Thoracic aorta (tissue), 2 donors: ENCODE measurements around the gene UBE2R2. TPM values are rescaled to one million over a fixed set of nuclear protein-coding genes. Genes with fewer than 3 reads are reported as not detected.
"Not testable (repeated sequence)": the region's sequence is repeated elsewhere in the genome, so short reads cannot be mapped to it uniquely, and the experiment has no call there.

Source experiments
- ATAC-seq: fragments of 150-250 bp; one replicate; pipeline ENCODE4 v1.8.0; 2017; ENCODE audit warnings: low read depth; ENCODE audit not compliant: insufficient number of reproducible peaks, low FRiP score
- DNase-seq: peaks from one replicate; pipeline ENCODE4 v3.0.0-alpha.2; 2020; ENCODE audit warnings: low spot score
- H3K27ac ChIP-seq, 2 donors: fragments of 200-600 bp; sonication (generic); 1 replicate in 1 of 2; 2 replicates in 1 of 2; pipeline ENCODE4 v1.5.1; 2016; ENCODE audit warnings: mild to moderate bottlenecking in 2 of 2, moderate library complexity in 2 of 2
- H3K27me3 ChIP-seq: fragments of 200-600 bp; sonication (generic); replicated peaks from 2 replicates; pipeline ENCODE4 v1.6.0; 2016; ENCODE audit warnings: mild to moderate bottlenecking; ENCODE audit not compliant: insufficient read depth
- H3K36me3 ChIP-seq: fragments of 200-600 bp; sonication (generic); one replicate; pipeline ENCODE4 v1.5.1; 2016
- H3K4me1 ChIP-seq, 2 donors: fragments of 200-600 bp; sonication (generic); 1 replicate in 1 of 2; 2 replicates in 1 of 2; pipeline versions ENCODE4 v1.5.1 to v1.6.0; 2016; ENCODE audit warnings: low read depth in 2 of 2, mild to moderate bottlenecking in 1 of 2; ENCODE audit not compliant: control insufficient read depth in 1 of 2
- H3K4me3 ChIP-seq: fragments of 200-600 bp; sonication (generic); 2 replicates; pipeline ENCODE4 v1.5.1; 2016; ENCODE audit warnings: mild to moderate bottlenecking
- H3K9me3 ChIP-seq: fragments of 200-600 bp; sonication (generic); 2 replicates; pipeline ENCODE4 v1.5.1; 2016
- CTCF ChIP-seq: fragments of 200-600 bp; sonication (generic); IDR thresholded peaks from one replicate; pipeline ENCODE4 v1.5.1; 2019; ENCODE audit warnings: antibody characterized with exemption
- total RNA-seq, 2 donors: library from RNA; depleted of rRNA; stranded (reverse); fragments of >200 nt; gene quantifications; one replicate each; pipeline versions ENCODE4 v1.1.0 to v1.2.3, GENCODE V29; 2016

The UBE2R2 gene
- total RNA-seq, 2 donors from 2014 or later = 21.3 to 32.5 TPM

GRCh38 chr9:33835625-33836260 lies 18.8 kb downstream of the UBE2R2 start:
- no peak for TF ChIP-seq CTCF
- H3K9me3 ChIP-seq = no peaks in the 10 kb centered on the region
- ATAC-seq = no peak
- no peak overlapping the region for H3K4me3 ChIP-seq
- H3K27ac ChIP-seq = peak overlapping the region; percentile 48 to 64
- no peaks in the 10 kb centered on the region for H3K36me3 ChIP-seq
- peaks cover 11 to 34% of the 10 kb centered on the region in 2 donors for H3K4me1 ChIP-seq
- DNase-seq = no peak
- no peaks in the 10 kb centered on the region for H3K27me3 ChIP-seq

GRCh38 chr9:33836261-33836660 lies 19.3 kb downstream of the UBE2R2 start:
- ATAC-seq (peak; percentile 95), DNase-seq (peak; percentile 17)
- H3K36me3 ChIP-seq, H3K4me3 ChIP-seq, H3K9me3 ChIP-seq, H3K27me3 ChIP-seq: not testable (repeated sequence)
- Histone ChIP-seq H3K4me1 (peaks cover 11 to 39% of the 10 kb centered on the region in 2 donors), H3K27ac (peak overlapping the region; percentile 48 to 64)

- no peak for ATAC-seq
- H3K27ac ChIP-seq = no peak overlapping the region
- H3K4me1 ChIP-seq = peaks cover 11 to 46% of the 10 kb centered on the region in 2 donors
Measured at GRCh38 chr9:33837138-33837537, 20.2 kb downstream of the UBE2R2 start.

GRCh38 chr9:33840381-33840780 lies 23.4 kb downstream of the UBE2R2 start:
- DNase-seq (no peak), ATAC-seq (no peak)
- Histone ChIP-seq H3K27me3 (no peaks in the 10 kb centered on the region), H3K36me3 (no peaks in the 10 kb centered on the region), H3K27ac (no peak overlapping the region), H3K4me1 (peaks cover 21 to 53% of the 10 kb centered on the region in 2 donors), H3K4me3 (no peak overlapping the region), H3K9me3 (no peaks in the 10 kb centered on the region)
- no peak for TF ChIP-seq CTCF

More at GRCh38 chr9:33837138-33837537, 20.2 kb downstream of the UBE2R2 start:
- Histone ChIP-seq H3K36me3 (no peaks in the 10 kb centered on the region), H3K9me3 (no peaks in the 10 kb centered on the region), H3K4me3 (no peak overlapping the region), H3K27me3 (no peaks in the 10 kb centered on the region)
- no peak for DNase-seq
- no peak for TF ChIP-seq CTCF

- Histone ChIP-seq H3K27ac (no peak overlapping the region), H3K9me3 (no peaks in the 10 kb centered on the region), H3K4me1 (peaks cover 19 to 46% of the 10 kb centered on the region in 2 donors), H3K36me3 (no peaks in the 10 kb centered on the region), H3K4me3 (no peak overlapping the region), H3K27me3 (no peaks in the 10 kb centered on the region)
- no peak for DNase-seq
- TF ChIP-seq CTCF = no peak
- ATAC-seq = no peak
Measured at GRCh38 chr9:33843312-33843961, 26.5 kb downstream of the UBE2R2 start.
